WTC11 (cell line): ENCODE data around the gene SMC3. TPM values are rescaled to one million over a fixed set of nuclear protein-coding genes. Genes with fewer than 3 reads are reported as not detected.

Source experiments
- ATAC-seq: fragments of 200-7000 bp; cut with Tn5 transposase; 2 replicates; pipeline ENCODE4 v1.10.0; 2021; ENCODE audit warnings: mild to moderate bottlenecking, moderate library complexity
- CTCF ChIA-PET: fragments of 300-600 bp; sonication (Branson Sonifier 250); formaldehyde crosslinking; loops from one replicate; lab custom pipeline; 2021; ENCODE audit warnings: antibody characterized with exemption; lab: Charles Lee
- POLR2A ChIA-PET: fragments of 350-600 bp; sonication (Branson Sonifier 250); formaldehyde crosslinking; loops from one replicate; lab custom pipeline; 2021; ENCODE audit warnings: antibody characterized with exemption; lab: Charles Lee
- DNase-seq: peaks from one replicate; pipeline ENCODE4 v3.0.0; 2021; ENCODE audit warnings: low spot score
- H3K27ac Mint-ChIP-seq: 2 replicates; pipeline ENCODE4 v1.8.0; 2021; ENCODE audit warnings: mixed read lengths
- H3K27me3 Mint-ChIP-seq: 2 replicates; pipeline ENCODE4 v1.8.0; 2021; ENCODE audit warnings: low read depth, mild to moderate bottlenecking, moderate library complexity, mixed read lengths
- H3K36me3 Mint-ChIP-seq: 2 replicates; pipeline ENCODE4 v1.8.0; 2021; ENCODE audit warnings: mixed read lengths
- H3K4me1 Mint-ChIP-seq: 2 replicates; pipeline ENCODE4 v1.8.0; 2022; ENCODE audit warnings: mixed read lengths
- H3K4me3 Mint-ChIP-seq: 2 replicates; pipeline ENCODE4 v1.8.0; 2021; ENCODE audit warnings: mild to moderate bottlenecking, moderate library complexity, mixed read lengths
- H3K9me3 Mint-ChIP-seq: 2 replicates; pipeline ENCODE4 v1.8.0; 2021; ENCODE audit warnings: mixed read lengths
- ATF1 ChIP-seq: sonication (generic); formaldehyde crosslinking; IDR thresholded peaks from 2 replicates; pipeline ENCODE4 v1.8.1; 2023; ENCODE audit warnings: mild to moderate bottlenecking, moderate library complexity, missing genetic modification reagents
- ATF3 ChIP-seq: sonication (generic); formaldehyde crosslinking; conservative IDR thresholded peaks from 2 replicates; pipeline ENCODE4 v1.8.1; 2022; ENCODE audit warnings: mild to moderate bottlenecking, missing genetic modification reagents
- CREM ChIP-seq: sonication (generic); formaldehyde crosslinking; IDR thresholded peaks from 2 replicates; pipeline ENCODE4 v1.8.1; 2022; ENCODE audit warnings: mild to moderate bottlenecking, missing genetic modification reagents, moderate library complexity
- CTCF ChIP-seq: fragments of 200-600 bp; IDR thresholded peaks from 2 replicates; pipeline ENCODE4 v1.8.0; 2022; ENCODE audit warnings: antibody characterized with exemption
- E2F4 ChIP-seq: sonication (generic); formaldehyde crosslinking; IDR thresholded peaks from 2 replicates; pipeline ENCODE4 v1.8.1; 2022; ENCODE audit warnings: low read depth, mild to moderate bottlenecking, moderate library complexity, missing genetic modification reagents, borderline replicate concordance
- E2F5 ChIP-seq: sonication (generic); formaldehyde crosslinking; IDR thresholded peaks from 2 replicates; pipeline ENCODE4 v1.8.1; 2022; ENCODE audit warnings: mild to moderate bottlenecking, moderate library complexity, missing genetic modification reagents
- EMX1 ChIP-seq: fragments of 250-450 bp; sonication (Bioruptor Pico); IDR thresholded peaks from 2 replicates; pipeline ENCODE4 v1.8.0; 2021; ENCODE audit warnings: mild to moderate bottlenecking
- MAX ChIP-seq: sonication (generic); formaldehyde crosslinking; IDR thresholded peaks from 2 replicates; pipeline ENCODE4 v1.8.0; 2022; ENCODE audit warnings: mild to moderate bottlenecking, missing genetic modification reagents
- MLX ChIP-seq: sonication (generic); formaldehyde crosslinking; IDR thresholded peaks from 2 replicates; pipeline ENCODE4 v1.8.1; 2023; ENCODE audit warnings: mild to moderate bottlenecking, missing genetic modification reagents, moderate library complexity
- MYBL2 ChIP-seq: sonication (generic); formaldehyde crosslinking; IDR thresholded peaks from 2 replicates; pipeline ENCODE4 v1.8.1; 2023; ENCODE audit warnings: mild to moderate bottlenecking, moderate library complexity, missing genetic modification reagents
- NFATC4 ChIP-seq: fragments of 250-450 bp; sonication (Bioruptor Pico); IDR thresholded peaks from 2 replicates; pipeline ENCODE4 v1.9.0; 2021; ENCODE audit warnings: mild to moderate bottlenecking
- SP1 ChIP-seq: sonication (generic); formaldehyde crosslinking; conservative IDR thresholded peaks from 2 replicates; pipeline ENCODE4 v1.8.1; 2022; ENCODE audit warnings: missing genetic modification reagents
- TP53 ChIP-seq: sonication (generic); formaldehyde crosslinking; IDR thresholded peaks from 2 replicates; pipeline ENCODE4 v1.8.1; 2023; ENCODE audit warnings: mild to moderate bottlenecking, missing genetic modification reagents
- ZNF232 ChIP-seq: sonication (generic); formaldehyde crosslinking; IDR thresholded peaks from 2 replicates; pipeline ENCODE4 v1.8.0; 2022; ENCODE audit warnings: mild to moderate bottlenecking, missing genetic modification reagents
- ZNF416 ChIP-seq: fragments of 250-450 bp; sonication (Bioruptor Pico); IDR thresholded peaks from 2 replicates; pipeline ENCODE4 v1.9.0; 2021; ENCODE audit warnings: mild to moderate bottlenecking, inconsistent platforms
- ZNF425 ChIP-seq: fragments of 250-450 bp; sonication (Bioruptor Pico); conservative IDR thresholded peaks from 2 replicates; pipeline ENCODE4 v1.9.0; 2021; ENCODE audit warnings: mild to moderate bottlenecking
- total RNA-seq: library from RNA; stranded (reverse); gene quantifications from 3 replicates; pipeline ENCODE4 v1.2.3, GENCODE V29; 2021

The SMC3 gene
- total RNA-seq, 1 experiment from 2014 or later, result 71.0 TPM

- no peak for DNase-seq
- Mint-ChIP-seq H3K4me3 (no peak overlapping the region), H3K27me3 (no peaks in the 10 kb centered on the region; the same call in 1 of the 2 replicates), H3K36me3 (no peaks in the 10 kb centered on the region), H3K9me3 (no peaks in the 10 kb centered on the region), H3K4me1 (peaks cover 22% of the 10 kb centered on the region), H3K27ac (no peak overlapping the region)
- TF ChIP-seq CTCF (no peak), NFATC4 (CRISPR knock-in tag) (no peak), MAX (CRISPR knock-in tag) (no peak), EMX1 (CRISPR knock-in tag) (no peak), E2F5 (CRISPR knock-in tag) (no peak), ZNF425 (CRISPR knock-in tag) (no peak), MLX (no peak), TP53 (CRISPR knock-in tag) (no peak), MYBL2 (CRISPR knock-in tag) (no peak)
- POLR2A ChIA-PET, result no interaction called here
- CTCF ChIA-PET, result interaction anchor here (1.1 to 1.3 kb wide), 2 partner anchors 23 to 58 kb away, joined by 3 to 4 read pairs; no protein-coding TSS in a partner anchor
- no peak for ATAC-seq
These were observed 46.6 kb downstream of the SMC3 start for GRCh38 chr10:110613996-110614495.

GRCh38 chr10:110615057-110615747 lies 47.7 kb downstream of the SMC3 start:
- H3K27me3 Mint-ChIP-seq, result no peaks in the 10 kb centered on the region; the same call in 1 of the 2 replicates
- CTCF ChIA-PET, result interaction anchor here (1.4 kb wide), 1 partner anchor 261 kb away, joined by 3 read pairs; no protein-coding TSS in a partner anchor

More at GRCh38 chr10:110615057-110615747, 47.7 kb downstream of the SMC3 start:
- no peak overlapping the region for H3K27ac Mint-ChIP-seq
- H3K4me1 Mint-ChIP-seq, result peaks cover 22% of the 10 kb centered on the region
- ATAC-seq (no peak), DNase-seq (no peak)
- TF ChIP-seq ZNF416 (CRISPR knock-in tag) (no peak), ZNF232 (no peak), SP1 (CRISPR knock-in tag) (no peak), ATF1 (CRISPR knock-in tag) (no peak), E2F4 (CRISPR knock-in tag) (no peak), CREM (CRISPR knock-in tag) (no peak), ATF3 (CRISPR knock-in tag) (no peak)
- no peaks in the 10 kb centered on the region for H3K36me3 Mint-ChIP-seq
- no peaks in the 10 kb centered on the region for H3K9me3 Mint-ChIP-seq
- H3K4me3 Mint-ChIP-seq, result no peak overlapping the region
- POLR2A ChIA-PET, result no interaction called here
